A673 (cell line): Measurements from ENCODE around the gene ICAM2. TPM values are rescaled to one million over a fixed set of nuclear protein-coding genes. Genes with fewer than 3 reads are reported as not detected.

ENCODE experiments used
- BruUV-seq: library from RNA; stranded (reverse); fragments of 400-500 nt; replicated peaks from 2 replicates; lab custom pipeline; 2021; lab: Mats Ljungman, UMichigan
- CTCF ChIA-PET: fragments of 300-600 bp; sonication (Branson Sonifier 250); formaldehyde crosslinking; loops from one replicate; lab custom pipeline; 2022; ENCODE audit warnings: antibody characterized with exemption; lab: Charles Lee
- POLR2A ChIA-PET: fragments of 300-600 bp; sonication (Branson Sonifier 250); formaldehyde crosslinking; loops from one replicate; lab custom pipeline; 2022; ENCODE audit warnings: antibody characterized with exemption; ENCODE audit not compliant: low non-redundant PET; lab: Charles Lee
- DNase-seq: peaks from one replicate; pipeline ENCODE4 v3.0.0-alpha.2; 2015; ENCODE audit warnings: low spot score
- H3K27ac ChIP-seq: fragments of 200-600 bp; sonication (generic); 2 replicates; pipeline ENCODE4 v1.5.1; 2016; ENCODE audit warnings: mixed run types, low read depth, mild to moderate bottlenecking, mixed read lengths, antibody characterized with exemption, low read length; ENCODE audit not compliant: poor library complexity, severe bottlenecking
- H3K27me3 ChIP-seq: fragments of 200-600 bp; sonication (generic); replicated peaks from 2 replicates; pipeline ENCODE4 v1.6.1; 2017; ENCODE audit warnings: mixed run types, low read depth, mild to moderate bottlenecking, mixed read lengths, antibody characterized with exemption, low read length; ENCODE audit not compliant: insufficient read depth, poor library complexity
- H3K36me3 ChIP-seq: fragments of 200-600 bp; sonication (generic); 2 replicates; pipeline ENCODE4 v1.6.1; 2016; ENCODE audit warnings: mixed run types, mild to moderate bottlenecking, mixed read lengths, antibody characterized with exemption, low read length; ENCODE audit not compliant: insufficient read depth, poor library complexity, severe bottlenecking
- H3K4me1 ChIP-seq: fragments of 200-600 bp; sonication (generic); 2 replicates; pipeline ENCODE4 v1.6.1; 2017; ENCODE audit warnings: mixed run types, mild to moderate bottlenecking, mixed read lengths, antibody characterized with exemption, low read length; ENCODE audit not compliant: insufficient read depth, poor library complexity, severe bottlenecking
- H3K4me3 ChIP-seq: fragments of 200-600 bp; sonication (generic); 2 replicates; pipeline ENCODE4 v1.5.1; 2016; ENCODE audit warnings: low read depth, mixed run types, mild to moderate bottlenecking, mixed read lengths, low read length; ENCODE audit not compliant: poor library complexity, severe bottlenecking
- H3K9me3 ChIP-seq: fragments of 200-600 bp; sonication (generic); 2 replicates; pipeline ENCODE4 v1.6.1; 2016; ENCODE audit warnings: mixed run types, low read depth, mild to moderate bottlenecking, mixed read lengths, antibody characterized with exemption, low read length; ENCODE audit not compliant: poor library complexity, severe bottlenecking
- EZH2 ChIP-seq: fragments of 200-600 bp; sonication (generic); IDR thresholded peaks from 2 replicates; pipeline ENCODE4 v1.6.1; 2017; ENCODE audit warnings: borderline replicate concordance, low read depth, mild to moderate bottlenecking, mixed read lengths, antibody characterized with exemption, low read length; ENCODE audit not compliant: poor library complexity, severe bottlenecking
- intact Hi-C: fragments of 100-400 bp; cut with micrococcal nuclease; formaldehyde crosslinking; loops from one replicate; pipeline ENCODE4 v1.10.0; 2022; ENCODE audit not compliant: unreplicated experiment
- total RNA-seq: library from RNA; stranded (reverse); gene quantifications from 2 replicates; pipeline ENCODE4 v1.2.3, GENCODE V29; 2021
- TF ChIP-seq, protein P1 (sequence below): fragments of 300-800, 200-600 bp; sonication (generic); conservative IDR thresholded peaks from 2 replicates; pipeline ENCODE4 v1.5.1; 2017; ENCODE audit warnings: low read depth, mild to moderate bottlenecking, antibody characterized with exemption, low read length, moderate library complexity, mixed read lengths

The ICAM2 gene
- total RNA-seq, 1 experiment from 2014 or later: 0.99 TPM

DNA sequence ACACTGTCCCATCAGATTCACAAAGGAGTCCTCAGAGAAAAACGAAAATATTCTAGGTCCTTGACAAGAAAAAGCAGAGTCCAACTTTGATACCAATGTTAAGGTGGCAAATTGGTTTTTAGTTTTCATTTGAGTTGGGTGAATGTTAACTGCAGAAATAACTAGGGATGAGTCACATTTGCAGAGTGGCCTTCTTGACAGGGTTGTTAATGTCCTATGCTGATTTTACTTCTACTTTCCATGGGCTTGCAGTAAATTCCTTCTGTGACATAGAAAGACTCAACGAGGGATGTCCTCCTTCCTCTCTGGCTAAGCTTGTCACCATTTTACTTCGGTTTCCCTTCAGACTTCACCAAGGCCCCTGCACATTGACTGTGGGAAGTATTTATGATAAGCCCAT lies 47.2 kb upstream of the ICAM2 start:
- Histone ChIP-seq H3K27me3 (no peaks in the 10 kb centered on the region), H3K36me3 (no peaks in the 10 kb centered on the region), H3K4me1 (no peaks in the 10 kb centered on the region), H3K9me3 (peaks cover 3% of the 10 kb centered on the region), H3K27ac (no peak overlapping the region), H3K4me3 (no peak overlapping the region)
- TF ChIP-seq, protein P1, sequence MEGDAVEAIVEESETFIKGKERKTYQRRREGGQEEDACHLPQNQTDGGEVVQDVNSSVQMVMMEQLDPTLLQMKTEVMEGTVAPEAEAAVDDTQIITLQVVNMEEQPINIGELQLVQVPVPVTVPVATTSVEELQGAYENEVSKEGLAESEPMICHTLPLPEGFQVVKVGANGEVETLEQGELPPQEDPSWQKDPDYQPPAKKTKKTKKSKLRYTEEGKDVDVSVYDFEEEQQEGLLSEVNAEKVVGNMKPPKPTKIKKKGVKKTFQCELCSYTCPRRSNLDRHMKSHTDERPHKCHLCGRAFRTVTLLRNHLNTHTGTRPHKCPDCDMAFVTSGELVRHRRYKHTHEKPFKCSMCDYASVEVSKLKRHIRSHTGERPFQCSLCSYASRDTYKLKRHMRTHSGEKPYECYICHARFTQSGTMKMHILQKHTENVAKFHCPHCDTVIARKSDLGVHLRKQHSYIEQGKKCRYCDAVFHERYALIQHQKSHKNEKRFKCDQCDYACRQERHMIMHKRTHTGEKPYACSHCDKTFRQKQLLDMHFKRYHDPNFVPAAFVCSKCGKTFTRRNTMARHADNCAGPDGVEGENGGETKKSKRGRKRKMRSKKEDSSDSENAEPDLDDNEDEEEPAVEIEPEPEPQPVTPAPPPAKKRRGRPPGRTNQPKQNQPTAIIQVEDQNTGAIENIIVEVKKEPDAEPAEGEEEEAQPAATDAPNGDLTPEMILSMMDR: no peak
- TF ChIP-seq EZH2: no peak
- CTCF ChIA-PET: interaction anchor here (0.7 kb wide), 1 partner anchor 364 kb away, joined by 3 read pairs; no protein-coding TSS in a partner anchor
- DNase-seq: no peak
- BruUV-seq: no TSS peak
- intact Hi-C loops: no loop called here
- POLR2A ChIA-PET: no interaction called here

DNA sequence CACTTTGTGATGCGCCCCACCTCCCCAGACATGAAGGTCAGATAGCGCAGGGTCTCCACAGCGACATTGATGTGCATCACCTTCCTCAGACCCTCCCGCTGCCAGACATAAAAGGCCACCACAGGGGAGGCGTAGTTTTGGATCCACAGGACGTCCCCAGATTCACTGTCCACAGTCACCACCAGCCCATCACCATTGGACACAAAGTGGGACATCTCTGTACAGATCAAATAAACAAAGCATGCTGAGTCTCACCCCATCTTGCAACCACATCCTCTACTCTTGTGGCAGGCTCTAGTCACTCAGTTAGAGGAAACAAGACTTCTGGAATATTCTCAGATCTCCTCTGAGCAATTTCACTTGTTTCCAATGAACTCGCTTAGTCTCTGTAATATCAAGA lies 46.3 kb upstream of the ICAM2 start:
- no peak for DNase-seq
- no peak for TF ChIP-seq EZH2
- TF ChIP-seq, protein P1: no peak
- H3K4me1 ChIP-seq: no peaks in the 10 kb centered on the region
- BruUV-seq: no TSS peak
- no peaks in the 10 kb centered on the region for H3K27me3 ChIP-seq
- no peak overlapping the region for H3K4me3 ChIP-seq
- POLR2A ChIA-PET: no interaction called here
- intact Hi-C loops: no loop called here
- H3K27ac ChIP-seq: no peak overlapping the region
- peaks cover 3% of the 10 kb centered on the region for H3K9me3 ChIP-seq
- CTCF ChIA-PET: no interaction called here
- no peaks in the 10 kb centered on the region for H3K36me3 ChIP-seq

DNA sequence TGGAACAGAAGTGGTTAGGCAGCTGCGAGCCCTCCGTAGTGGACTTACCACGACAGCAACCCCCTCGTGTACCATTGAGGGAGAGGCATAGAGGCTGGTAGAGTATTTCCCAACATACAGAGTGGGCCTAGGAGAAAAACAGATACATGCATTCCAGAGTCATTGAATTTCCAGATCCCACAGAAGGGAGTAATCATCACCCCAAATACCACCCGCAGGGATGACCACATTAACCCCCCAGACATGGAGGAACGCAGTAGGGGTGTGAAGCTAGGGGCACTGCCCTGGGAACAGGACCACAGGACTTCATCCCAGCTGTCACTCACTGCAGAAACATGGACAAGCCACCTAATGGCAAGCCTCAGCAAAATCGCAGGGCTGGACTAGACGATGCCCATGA lies 44.7 kb upstream of the ICAM2 start:
- Histone ChIP-seq H3K4me3 (no peak overlapping the region), H3K27ac (no peak overlapping the region), H3K9me3 (peaks cover 3% of the 10 kb centered on the region), H3K4me1 (no peaks in the 10 kb centered on the region), H3K27me3 (no peaks in the 10 kb centered on the region), H3K36me3 (no peaks in the 10 kb centered on the region)
- CTCF ChIA-PET: no interaction called here
- no peak for DNase-seq
- TF ChIP-seq, protein P1: no peak
- TF ChIP-seq EZH2: no peak
- no TSS peak for BruUV-seq
- POLR2A ChIA-PET: no interaction called here
- intact Hi-C loops: no loop called here
